GM12891 (cell line): Measurements from ENCODE around the gene ZNF70.

Experiments
- PAX5 ChIP-seq: IDR thresholded peaks from 2 replicates; pipeline ENCODE4 v1.6.1; 2011; ENCODE audit warnings: low read length, moderate library complexity, mild to moderate bottlenecking; ENCODE audit not compliant: insufficient read depth, severe bottlenecking
- POLR2A ChIP-seq: IDR thresholded peaks from 2 replicates; pipeline ENCODE4 v1.6.1; 2011; ENCODE audit warnings: low read depth, low read length, control low read depth
- POLR2AphosphoS5 ChIP-seq: IDR thresholded peaks from 2 replicates; pipeline ENCODE4 v1.6.1; 2011; ENCODE audit warnings: low read depth, low read length, control low read depth
- POU2F2 ChIP-seq: IDR thresholded peaks from 2 replicates; pipeline ENCODE4 v1.6.1; 2011; ENCODE audit warnings: low read depth, mild to moderate bottlenecking, control low read depth, low read length, moderate library complexity
- TAF1 ChIP-seq: IDR thresholded peaks from 2 replicates; pipeline ENCODE4 v1.6.1; 2011; ENCODE audit warnings: low read depth, low read length, control low read depth

- TF ChIP-seq POLR2AphosphoS5 = no peak
- TF ChIP-seq POLR2A = no peak
- TF ChIP-seq PAX5 = no peak
- no peak for TF ChIP-seq TAF1
- no peak for TF ChIP-seq POU2F2
Measured at GRCh38 chr22:23784215-23784732, 33.4 kb upstream of the ZNF70 start.
